Panc1 (cell line): ENCODE data around the gene TRDN. TPM values are rescaled to one million over a fixed set of nuclear protein-coding genes. Genes with fewer than 3 reads are reported as not detected.

Experiments
- ATAC-seq: fragments of 200-7000 bp; cut with Tn5 transposase; 2 replicates; pipeline ENCODE4 v1.9.1; 2020; ENCODE audit warnings: mild to moderate bottlenecking, moderate library complexity
- BruUV-seq: library from RNA; stranded (reverse); fragments of 400-500 nt; replicated peaks from 2 replicates; lab custom pipeline; 2021; lab: Mats Ljungman, UMichigan
- CTCF ChIA-PET: fragments of 300-600 bp; sonication (Branson Sonifier 250); formaldehyde crosslinking; loops from one replicate; lab custom pipeline; 2022; ENCODE audit warnings: antibody characterized with exemption; lab: Charles Lee
- POLR2A ChIA-PET: fragments of 300-600 bp; sonication (Branson Sonifier 250); formaldehyde crosslinking; loops from one replicate; lab custom pipeline; 2022; ENCODE audit warnings: antibody characterized with exemption; lab: Charles Lee
- DNase-seq: peaks from one replicate; pipeline ENCODE4 v3.0.0-alpha.2; 2010; ENCODE audit warnings: low read depth, low spot score
- H3K27ac ChIP-seq: 2 replicates; pipeline ENCODE4 v1.5.1; 2011; ENCODE audit warnings: mild to moderate bottlenecking, low read length, inconsistent platforms
- H3K27me3 ChIP-seq: fragments of 200-500 bp; sonication (Bioruptor generic); 2 replicates; pipeline ENCODE4 v1.6.0; 2014; ENCODE audit warnings: low read length, inconsistent platforms; ENCODE audit not compliant: control insufficient read depth, insufficient read depth
- H3K36me3 ChIP-seq: fragments of 200-500 bp; sonication (Bioruptor generic); 2 replicates; pipeline ENCODE4 v1.5.1; 2014; ENCODE audit warnings: inconsistent platforms, mild to moderate bottlenecking, low read length, moderate library complexity; ENCODE audit not compliant: control insufficient read depth, insufficient read depth
- H3K4me1 ChIP-seq: 2 replicates; pipeline ENCODE4 v1.5.1; 2011; ENCODE audit warnings: inconsistent platforms, mild to moderate bottlenecking, low read length, moderate library complexity; ENCODE audit not compliant: control insufficient read depth, insufficient read depth
- H3K4me3 ChIP-seq, 2 experiments: 2 replicates each; pipeline ENCODE4 v1.5.1; 2011 to 2012; ENCODE audit warnings: low read depth in 2 of 2, low read length in 2 of 2, mild to moderate bottlenecking in 2 of 2, inconsistent platforms in 1 of 2, moderate library complexity in 1 of 2
- H3K9me3 ChIP-seq: fragments of 200-500 bp; sonication (Bioruptor generic); 2 replicates; pipeline ENCODE4 v1.5.1; 2014; ENCODE audit warnings: low read depth, mild to moderate bottlenecking, inconsistent platforms, low read length, moderate library complexity; ENCODE audit not compliant: control insufficient read depth, insufficient read depth
- CTCF ChIP-seq: fragments of 450-650 bp; IDR thresholded peaks from 2 replicates; pipeline ENCODE4 v1.5.1; 2017; ENCODE audit warnings: mild to moderate bottlenecking
- POLR2AphosphoS5 ChIP-seq: IDR thresholded peaks from 2 replicates; pipeline ENCODE4 v1.6.1; 2012; ENCODE audit warnings: mild to moderate bottlenecking, low read depth, low read length, moderate library complexity
- REST ChIP-seq, 2 experiments: IDR thresholded peaks; 2 replicates each; pipeline ENCODE4 v1.6.1; 2011 to 2012; ENCODE audit warnings: low read depth in 2 of 2, control low read depth in 1 of 2, low read length in 1 of 2, mild to moderate bottlenecking in 1 of 2, moderate library complexity in 1 of 2; ENCODE audit not compliant: insufficient read depth in 1 of 2
- SIN3A ChIP-seq: IDR thresholded peaks from 2 replicates; pipeline ENCODE4 v1.6.1; 2012; ENCODE audit warnings: low read depth, mild to moderate bottlenecking, low read length, moderate library complexity, borderline replicate concordance; ENCODE audit not compliant: insufficient read depth
- TCF7L2 ChIP-seq: IDR thresholded peaks from 2 replicates; pipeline ENCODE4 v1.6.1; 2011; ENCODE audit warnings: mild to moderate bottlenecking, low read depth, low read length, inconsistent platforms
- in situ Hi-C: cut with HindIII; loops from 2 replicates; pipeline ENCODE4 v1.10.0; 2016; ENCODE audit warnings: low sequenced_read_pairs, low pct_unique_long_range_greater_than_20kb
- intact Hi-C: fragments of 100-400 bp; cut with micrococcal nuclease; formaldehyde crosslinking; loops from one replicate; pipeline ENCODE4 v1.10.0; 2022; ENCODE audit not compliant: unreplicated experiment
- total RNA-seq: library from RNA; stranded (reverse); gene quantifications from one replicate; pipeline ENCODE4 v1.2.1, GENCODE V29; 2021; ENCODE audit not compliant: unreplicated experiment

Gene TRDN
- total RNA-seq, 1 experiment from 2014 or later = not detected

- Histone ChIP-seq H3K36me3 (no peaks in the 10 kb centered on the region), H3K27ac (no peak overlapping the region), H3K4me3 (no peak overlapping the region), H3K27me3 (no peaks in the 10 kb centered on the region), H3K9me3 (no peaks in the 10 kb centered on the region), H3K4me1 (no peaks in the 10 kb centered on the region)
- no peak for DNase-seq
- in situ Hi-C loops = no loop called here
- no TSS peak for BruUV-seq
- ChIA-PET CTCF (no interaction called here), POLR2A (no interaction called here)
- no peak for ATAC-seq
- intact Hi-C loops = no loop called here
- no peak for TF ChIP-seq SIN3A
- TF ChIP-seq REST (IDR thresholded peaks at IDR 0.05; ENCODE audit: insufficient read depth in 1 of 2, low read depth in 2 of 2, low read length in 1 of 2) = no peak
- no peak for TF ChIP-seq TCF7L2
- no peak for TF ChIP-seq POLR2AphosphoS5
- TF ChIP-seq CTCF = no peak
These were observed 41.1 kb upstream of the TRDN start for GRCh38 chr6:123677897-123678296.

GRCh38 chr6:123676793-123677192 is 40.0 kb upstream of the TRDN start:
- no peak for ATAC-seq
- in situ Hi-C loops (no loop called here), intact Hi-C loops (no loop called here)
- BruUV-seq = no TSS peak
- no peaks in the 10 kb centered on the region for H3K9me3 ChIP-seq
- DNase-seq = no peak
- H3K36me3 ChIP-seq = no peaks in the 10 kb centered on the region
- CTCF ChIA-PET = no interaction called here
- H3K27ac ChIP-seq = no peak overlapping the region
- no peaks in the 10 kb centered on the region for H3K4me1 ChIP-seq
- H3K4me3 ChIP-seq = no peak overlapping the region
- POLR2A ChIA-PET = no interaction called here
- TF ChIP-seq SIN3A = no peak
- TF ChIP-seq CTCF = no peak
- TF ChIP-seq REST (IDR thresholded peaks at IDR 0.05; ENCODE audit: insufficient read depth in 1 of 2, low read depth in 2 of 2, low read length in 1 of 2) = no peak
- TF ChIP-seq POLR2AphosphoS5 = no peak
- no peak for TF ChIP-seq TCF7L2
- no peaks in the 10 kb centered on the region for H3K27me3 ChIP-seq
